GM12878 (cell line): ENCODE measurements around the gene FBXO33. TPM values are rescaled to one million over a fixed set of nuclear protein-coding genes. Genes with fewer than 3 reads are reported as not detected.

Source experiments
- BRCA1 ChIP-seq: IDR thresholded peaks from 2 replicates; pipeline ENCODE4 v1.6.1; 2011; ENCODE audit warnings: low read depth, low read length, improper control_type of control experiment
- CHD4 ChIP-seq: fragments of 200-600 bp; sonication (generic); IDR thresholded peaks from 2 replicates; pipeline ENCODE4 v1.6.1; 2016; ENCODE audit warnings: mild to moderate bottlenecking
- CREB1 ChIP-seq: IDR thresholded peaks from 2 replicates; pipeline ENCODE4 v1.6.1; 2012; ENCODE audit warnings: low read depth, mild to moderate bottlenecking, inconsistent platforms
- ETV6 ChIP-seq, 2 experiments: fragments of 450-650 bp in 1 of 2; IDR thresholded peaks in 1 of 2; conservative IDR thresholded peaks in 1 of 2; 2 replicates each; pipeline ENCODE4 v1.6.1; 2014; ENCODE audit warnings: antibody characterized with exemption in 1 of 2, borderline replicate concordance in 1 of 2, low read depth in 1 of 2, mild to moderate bottlenecking in 1 of 2, moderate library complexity in 1 of 2
- HDAC2 ChIP-seq: fragments of 200-600 bp; sonication (generic); IDR thresholded peaks from 2 replicates; pipeline ENCODE4 v1.6.1; 2017
- JUNB ChIP-seq: IDR thresholded peaks from 2 replicates; pipeline ENCODE4 v1.6.1; 2016; ENCODE audit warnings: antibody characterized with exemption, mild to moderate bottlenecking
- MEF2A ChIP-seq: IDR thresholded peaks from 2 replicates; pipeline ENCODE4 v1.6.1; 2011; ENCODE audit warnings: low read depth, mild to moderate bottlenecking, low read length, moderate library complexity; ENCODE audit not compliant: insufficient read depth
- MTA3 ChIP-seq: IDR thresholded peaks from 2 replicates; pipeline ENCODE4 v1.6.1; 2012; ENCODE audit warnings: low read length, inconsistent platforms, borderline replicate concordance
- MXI1 ChIP-seq: fragments of 150-350 bp; IDR thresholded peaks from 2 replicates; pipeline ENCODE4 v1.6.1; 2011; ENCODE audit warnings: low read depth, mild to moderate bottlenecking, inconsistent platforms, low read length, improper control_type of control experiment
- PML ChIP-seq: IDR thresholded peaks from 2 replicates; pipeline ENCODE4 v1.6.1; 2012; ENCODE audit warnings: low read length, inconsistent platforms
- RUNX3 ChIP-seq: IDR thresholded peaks from 2 replicates; pipeline ENCODE4 v1.6.1; 2012; ENCODE audit warnings: low read length, inconsistent platforms
- SMAD5 ChIP-seq: IDR thresholded peaks from 2 replicates; pipeline ENCODE4 v1.6.1; 2016; ENCODE audit warnings: antibody characterized with exemption, low read depth
- TBL1XR1 ChIP-seq: IDR thresholded peaks from 2 replicates; pipeline ENCODE4 v1.6.1; 2012; ENCODE audit warnings: low read depth, low read length, improper control_type of control experiment
- polyA plus RNA-seq, 11 experiments: library from polyadenylated mRNA; depleted of rRNA in 4 of 11; unstranded in 6 of 11; stranded (reverse) in 5 of 11; fragments of >200 nt; fragmentation: Nextera tagmentation in 4 of 11; fragmentation: Illumina TruSeq in 1 of 11; extraction: Ambion mirVana in 4 of 11; extraction: Trizol in 1 of 11; gene quantifications; 1 replicate in 1 of 11; 2 replicates in 10 of 11; pipeline versions ENCODE4 v1.2.1 to v1.2.3, GENCODE V29; 2011 to 2016; ENCODE audit warnings: inconsistent platforms in 2 of 11, missing spikeins in 2 of 11, low read depth in 1 of 11
- total RNA-seq, 4 experiments: library from RNA; depleted of rRNA in 3 of 4; stranded (reverse); fragments of >200 nt in 3 of 4; fragmentation: Illumina TruSeq in 1 of 4; extraction: Trizol in 1 of 4; gene quantifications; 2 replicates each; pipeline versions ENCODE4 v1.2.1 to v1.2.3, GENCODE V29; 2013 to 2021
- TF ChIP-seq, protein P1 (sequence below): IDR thresholded peaks from 2 replicates; pipeline ENCODE4 v1.6.1; 2012; ENCODE audit warnings: low read length, inconsistent platforms
- TF ChIP-seq, protein P2 (sequence below): IDR thresholded peaks from 2 replicates; pipeline ENCODE4 v1.6.1; 2012; ENCODE audit warnings: low read depth, low read length, improper control_type of control experiment
- TF ChIP-seq, protein P3 (sequence below): IDR thresholded peaks from 2 replicates; pipeline ENCODE4 v1.6.1; 2011; ENCODE audit warnings: mild to moderate bottlenecking, low read depth, low read length, moderate library complexity; ENCODE audit not compliant: insufficient replicate concordance
- TF ChIP-seq, protein P4 (sequence below): IDR thresholded peaks from 2 replicates; pipeline ENCODE4 v1.6.1; 2011; ENCODE audit warnings: borderline replicate concordance, low read depth, mild to moderate bottlenecking, moderate library complexity, low read length; ENCODE audit not compliant: insufficient read depth, poor library complexity, severe bottlenecking
- TF ChIP-seq, protein P5 (sequence below): fragments of 150-350 bp; IDR thresholded peaks from 2 replicates; pipeline ENCODE4 v1.6.1; 2014; ENCODE audit warnings: mild to moderate bottlenecking, low read depth, low read length
- TF ChIP-seq, protein P6 (sequence below): fragments of 450-650 bp; IDR thresholded peaks from 2 replicates; pipeline ENCODE4 v1.6.1; 2017; ENCODE audit warnings: mild to moderate bottlenecking, moderate library complexity

The FBXO33 gene
- total and polyA plus RNA-seq, 10 of the 15 experiments (the other 5 are each of a cell fraction or from before 2014, with no cell fraction given): 4.7 to 56.9 (median 19.6) TPM

DNA sequence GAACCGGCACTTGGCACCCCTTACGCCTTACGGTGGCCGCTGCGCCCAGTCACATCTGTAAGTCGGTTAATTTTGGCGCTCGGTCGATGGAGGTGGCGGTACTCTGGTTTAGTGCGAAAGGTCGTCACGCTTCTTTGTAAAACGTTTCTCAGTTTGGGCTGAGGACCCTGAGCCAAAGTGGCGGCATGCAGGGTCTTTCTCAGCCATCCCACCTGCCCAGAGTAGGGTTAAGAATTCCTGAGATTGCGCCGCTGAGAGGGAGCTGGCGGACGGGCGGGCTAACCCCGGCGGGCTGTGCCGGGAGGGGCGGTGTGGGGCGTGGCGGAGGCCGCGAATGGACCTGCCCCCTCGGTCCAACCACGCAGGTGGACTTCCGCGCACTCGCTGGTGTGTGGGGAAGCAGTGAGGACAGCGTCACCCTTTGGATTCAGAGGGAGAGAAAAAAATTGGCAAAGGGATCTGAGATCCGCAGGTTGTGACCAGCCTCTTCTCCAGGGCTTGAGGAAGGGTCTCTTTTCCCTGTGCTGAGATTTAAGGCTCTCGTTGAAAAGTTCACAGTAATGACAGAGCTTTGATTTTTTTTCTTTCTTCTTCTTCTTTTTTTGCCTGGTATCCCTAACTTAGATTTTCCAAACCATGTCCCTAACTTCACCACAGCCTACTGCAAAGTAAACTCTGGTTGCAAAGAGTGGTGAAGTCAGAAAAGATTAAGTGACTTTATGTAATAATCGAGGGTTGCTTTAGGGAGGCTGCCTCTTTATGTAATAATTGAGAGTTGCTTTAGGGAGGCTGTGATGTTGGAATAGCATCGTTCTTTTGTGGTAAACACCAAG is 602 bp upstream of the FBXO33 start (continued):
- no peak for TF ChIP-seq TBL1XR1
- TF ChIP-seq, protein P1, sequence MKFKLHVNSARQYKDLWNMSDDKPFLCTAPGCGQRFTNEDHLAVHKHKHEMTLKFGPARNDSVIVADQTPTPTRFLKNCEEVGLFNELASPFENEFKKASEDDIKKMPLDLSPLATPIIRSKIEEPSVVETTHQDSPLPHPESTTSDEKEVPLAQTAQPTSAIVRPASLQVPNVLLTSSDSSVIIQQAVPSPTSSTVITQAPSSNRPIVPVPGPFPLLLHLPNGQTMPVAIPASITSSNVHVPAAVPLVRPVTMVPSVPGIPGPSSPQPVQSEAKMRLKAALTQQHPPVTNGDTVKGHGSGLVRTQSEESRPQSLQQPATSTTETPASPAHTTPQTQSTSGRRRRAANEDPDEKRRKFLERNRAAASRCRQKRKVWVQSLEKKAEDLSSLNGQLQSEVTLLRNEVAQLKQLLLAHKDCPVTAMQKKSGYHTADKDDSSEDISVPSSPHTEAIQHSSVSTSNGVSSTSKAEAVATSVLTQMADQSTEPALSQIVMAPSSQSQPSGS: no peak
- TF ChIP-seq, protein P2, sequence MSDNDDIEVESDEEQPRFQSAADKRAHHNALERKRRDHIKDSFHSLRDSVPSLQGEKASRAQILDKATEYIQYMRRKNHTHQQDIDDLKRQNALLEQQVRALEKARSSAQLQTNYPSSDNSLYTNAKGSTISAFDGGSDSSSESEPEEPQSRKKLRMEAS: peak; percentile 24; the same call in 1 of the 2 replicates
- TF ChIP-seq, protein P3, sequence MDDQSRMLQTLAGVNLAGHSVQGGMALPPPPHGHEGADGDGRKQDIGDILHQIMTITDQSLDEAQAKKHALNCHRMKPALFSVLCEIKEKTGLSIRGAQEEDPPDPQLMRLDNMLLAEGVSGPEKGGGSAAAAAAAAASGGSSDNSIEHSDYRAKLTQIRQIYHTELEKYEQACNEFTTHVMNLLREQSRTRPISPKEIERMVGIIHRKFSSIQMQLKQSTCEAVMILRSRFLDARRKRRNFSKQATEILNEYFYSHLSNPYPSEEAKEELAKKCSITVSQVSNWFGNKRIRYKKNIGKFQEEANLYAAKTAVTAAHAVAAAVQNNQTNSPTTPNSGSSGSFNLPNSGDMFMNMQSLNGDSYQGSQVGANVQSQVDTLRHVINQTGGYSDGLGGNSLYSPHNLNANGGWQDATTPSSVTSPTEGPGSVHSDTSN: no peak
- TF ChIP-seq PML: peak; percentile 88
- no peak; the same call in 1 of the 2 replicates for TF ChIP-seq MTA3
- TF ChIP-seq MXI1: peak; percentile 81; the same call in 1 of the 2 replicates
- peak; percentile 10; the same call in 1 of the 2 replicates for TF ChIP-seq RUNX3
- TF ChIP-seq CHD4: no peak
- TF ChIP-seq BRCA1: no peak
- TF ChIP-seq MEF2A: no peak
- TF ChIP-seq, protein P4, sequence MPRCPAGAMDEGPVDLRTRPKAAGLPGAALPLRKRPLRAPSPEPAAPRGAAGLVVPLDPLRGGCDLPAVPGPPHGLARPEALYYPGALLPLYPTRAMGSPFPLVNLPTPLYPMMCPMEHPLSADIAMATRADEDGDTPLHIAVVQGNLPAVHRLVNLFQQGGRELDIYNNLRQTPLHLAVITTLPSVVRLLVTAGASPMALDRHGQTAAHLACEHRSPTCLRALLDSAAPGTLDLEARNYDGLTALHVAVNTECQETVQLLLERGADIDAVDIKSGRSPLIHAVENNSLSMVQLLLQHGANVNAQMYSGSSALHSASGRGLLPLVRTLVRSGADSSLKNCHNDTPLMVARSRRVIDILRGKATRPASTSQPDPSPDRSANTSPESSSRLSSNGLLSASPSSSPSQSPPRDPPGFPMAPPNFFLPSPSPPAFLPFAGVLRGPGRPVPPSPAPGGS: no peak
- TF ChIP-seq JUNB: peak; percentile 41
- TF ChIP-seq SMAD5: peak; percentile 51; the same call in 1 of the 2 replicates
- no peak for TF ChIP-seq HDAC2
- no peak; the same call in 1 of the 2 replicates for TF ChIP-seq CREB1
- TF ChIP-seq, protein P5, sequence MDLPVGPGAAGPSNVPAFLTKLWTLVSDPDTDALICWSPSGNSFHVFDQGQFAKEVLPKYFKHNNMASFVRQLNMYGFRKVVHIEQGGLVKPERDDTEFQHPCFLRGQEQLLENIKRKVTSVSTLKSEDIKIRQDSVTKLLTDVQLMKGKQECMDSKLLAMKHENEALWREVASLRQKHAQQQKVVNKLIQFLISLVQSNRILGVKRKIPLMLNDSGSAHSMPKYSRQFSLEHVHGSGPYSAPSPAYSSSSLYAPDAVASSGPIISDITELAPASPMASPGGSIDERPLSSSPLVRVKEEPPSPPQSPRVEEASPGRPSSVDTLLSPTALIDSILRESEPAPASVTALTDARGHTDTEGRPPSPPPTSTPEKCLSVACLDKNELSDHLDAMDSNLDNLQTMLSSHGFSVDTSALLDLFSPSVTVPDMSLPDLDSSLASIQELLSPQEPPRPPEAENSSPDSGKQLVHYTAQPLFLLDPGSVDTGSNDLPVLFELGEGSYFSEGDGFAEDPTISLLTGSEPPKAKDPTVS: no peak
- TF ChIP-seq, protein P6, sequence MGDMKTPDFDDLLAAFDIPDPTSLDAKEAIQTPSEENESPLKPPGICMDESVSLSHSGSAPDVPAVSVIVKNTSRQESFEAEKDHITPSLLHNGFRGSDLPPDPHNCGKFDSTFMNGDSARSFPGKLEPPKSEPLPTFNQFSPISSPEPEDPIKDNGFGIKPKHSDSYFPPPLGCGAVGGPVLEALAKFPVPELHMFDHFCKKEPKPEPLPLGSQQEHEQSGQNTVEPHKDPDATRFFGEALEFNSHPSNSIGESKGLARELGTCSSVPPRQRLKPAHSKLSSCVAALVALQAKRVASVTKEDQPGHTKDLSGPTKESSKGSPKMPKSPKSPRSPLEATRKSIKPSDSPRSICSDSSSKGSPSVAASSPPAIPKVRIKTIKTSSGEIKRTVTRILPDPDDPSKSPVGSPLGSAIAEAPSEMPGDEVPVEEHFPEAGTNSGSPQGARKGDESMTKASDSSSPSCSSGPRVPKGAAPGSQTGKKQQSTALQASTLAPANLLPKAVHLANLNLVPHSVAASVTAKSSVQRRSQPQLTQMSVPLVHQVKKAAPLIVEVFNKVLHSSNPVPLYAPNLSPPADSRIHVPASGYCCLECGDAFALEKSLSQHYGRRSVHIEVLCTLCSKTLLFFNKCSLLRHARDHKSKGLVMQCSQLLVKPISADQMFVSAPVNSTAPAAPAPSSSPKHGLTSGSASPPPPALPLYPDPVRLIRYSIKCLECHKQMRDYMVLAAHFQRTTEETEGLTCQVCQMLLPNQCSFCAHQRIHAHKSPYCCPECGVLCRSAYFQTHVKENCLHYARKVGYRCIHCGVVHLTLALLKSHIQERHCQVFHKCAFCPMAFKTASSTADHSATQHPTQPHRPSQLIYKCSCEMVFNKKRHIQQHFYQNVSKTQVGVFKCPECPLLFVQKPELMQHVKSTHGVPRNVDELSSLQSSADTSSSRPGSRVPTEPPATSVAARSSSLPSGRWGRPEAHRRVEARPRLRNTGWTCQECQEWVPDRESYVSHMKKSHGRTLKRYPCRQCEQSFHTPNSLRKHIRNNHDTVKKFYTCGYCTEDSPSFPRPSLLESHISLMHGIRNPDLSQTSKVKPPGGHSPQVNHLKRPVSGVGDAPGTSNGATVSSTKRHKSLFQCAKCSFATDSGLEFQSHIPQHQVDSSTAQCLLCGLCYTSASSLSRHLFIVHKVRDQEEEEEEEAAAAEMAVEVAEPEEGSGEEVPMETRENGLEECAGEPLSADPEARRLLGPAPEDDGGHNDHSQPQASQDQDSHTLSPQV: no peak
- no peak for TF ChIP-seq ETV6 (conservative IDR thresholded peaks at IDR 0.05 in 1 of 2, IDR thresholded peaks at IDR 0.05 in 1 of 2; ENCODE audit: borderline replicate concordance in 1 of 2, low read depth in 1 of 2)
